Islet precursor cell (in vitro differentiated cells): Measurements from ENCODE around the gene MAP3K14.

Experiments used
- DNase-seq: peaks from one replicate; pipeline ENCODE4 v3.0.0-alpha.2; 2018

MAP3K14 gene

DNA sequence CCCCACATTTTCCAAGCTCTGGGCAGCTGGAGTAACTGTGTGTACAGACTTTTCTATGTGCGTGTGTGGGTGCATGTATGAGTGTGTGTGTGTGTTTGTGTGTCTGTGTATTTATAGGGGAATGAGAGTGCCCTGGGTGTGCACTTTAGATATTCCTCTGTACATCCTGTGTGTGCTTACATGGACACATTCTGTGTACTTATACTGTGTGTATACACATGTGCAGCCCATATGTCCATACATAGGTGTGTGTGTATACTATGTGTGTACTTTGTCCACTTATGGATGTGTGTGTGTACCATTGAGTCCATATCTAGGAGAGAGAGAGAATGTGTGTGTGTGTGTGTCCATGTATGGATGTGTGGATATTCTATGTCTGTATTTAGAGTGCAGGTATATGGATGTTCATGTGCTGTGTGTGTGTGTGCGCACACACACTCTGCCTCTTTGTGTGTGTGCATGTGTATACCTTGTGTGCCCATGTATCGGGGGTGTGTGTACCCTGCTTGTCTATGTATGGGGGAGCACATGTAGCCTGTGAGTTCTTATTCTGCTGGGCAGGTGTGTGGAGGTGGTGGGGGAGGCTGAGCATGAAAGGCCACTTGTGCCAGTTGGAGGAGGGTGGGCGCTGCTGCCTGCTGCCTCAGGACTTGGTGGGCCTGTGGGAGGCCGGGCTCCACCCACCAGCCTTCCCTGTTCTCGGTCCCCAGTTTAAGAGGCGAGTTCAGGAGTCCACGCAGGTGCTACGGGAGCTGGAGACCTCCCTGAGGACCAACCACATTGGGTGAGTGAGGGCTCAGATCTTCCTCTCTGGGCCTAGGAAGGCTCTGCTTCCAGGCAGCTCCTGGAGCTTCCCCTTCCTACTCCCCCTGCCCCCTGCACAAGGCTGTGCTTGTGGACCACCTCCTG, 84.1 kb downstream of the MAP3K14 start:
- no peak for DNase-seq

DNA sequence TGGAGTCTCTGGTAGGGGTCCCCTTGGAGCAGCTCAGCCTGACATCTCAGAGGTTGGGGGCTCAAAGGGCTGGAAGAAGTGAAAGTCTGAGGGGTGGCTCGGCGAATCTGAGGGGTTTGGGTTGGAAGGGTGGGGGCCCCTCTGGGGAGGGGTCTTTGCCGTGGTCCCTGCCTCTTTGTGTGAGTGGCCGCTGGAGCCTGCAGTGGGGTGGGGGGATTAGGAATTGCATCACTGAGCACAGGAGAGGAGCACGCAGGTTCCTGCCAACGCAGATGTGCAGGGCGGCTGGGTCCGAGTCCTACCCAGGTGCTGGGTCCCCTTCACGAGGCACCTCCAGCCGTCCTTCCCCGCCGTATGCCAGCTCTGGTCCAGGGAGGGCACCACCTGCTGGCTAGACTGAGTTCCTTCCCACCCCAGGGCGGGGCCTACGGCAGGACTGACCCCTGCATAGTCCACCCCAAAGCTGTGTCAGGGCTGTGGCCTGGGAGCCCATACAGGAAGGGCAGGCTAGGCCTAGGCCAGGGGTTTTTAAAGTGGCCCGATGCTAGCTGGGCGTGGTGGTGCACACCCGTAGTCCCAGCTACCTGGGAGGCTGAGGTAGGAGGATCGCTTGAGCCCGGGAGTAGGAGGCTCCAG, 85.2 kb downstream of the MAP3K14 start:
- DNase-seq, result peak; percentile 80

DNA sequence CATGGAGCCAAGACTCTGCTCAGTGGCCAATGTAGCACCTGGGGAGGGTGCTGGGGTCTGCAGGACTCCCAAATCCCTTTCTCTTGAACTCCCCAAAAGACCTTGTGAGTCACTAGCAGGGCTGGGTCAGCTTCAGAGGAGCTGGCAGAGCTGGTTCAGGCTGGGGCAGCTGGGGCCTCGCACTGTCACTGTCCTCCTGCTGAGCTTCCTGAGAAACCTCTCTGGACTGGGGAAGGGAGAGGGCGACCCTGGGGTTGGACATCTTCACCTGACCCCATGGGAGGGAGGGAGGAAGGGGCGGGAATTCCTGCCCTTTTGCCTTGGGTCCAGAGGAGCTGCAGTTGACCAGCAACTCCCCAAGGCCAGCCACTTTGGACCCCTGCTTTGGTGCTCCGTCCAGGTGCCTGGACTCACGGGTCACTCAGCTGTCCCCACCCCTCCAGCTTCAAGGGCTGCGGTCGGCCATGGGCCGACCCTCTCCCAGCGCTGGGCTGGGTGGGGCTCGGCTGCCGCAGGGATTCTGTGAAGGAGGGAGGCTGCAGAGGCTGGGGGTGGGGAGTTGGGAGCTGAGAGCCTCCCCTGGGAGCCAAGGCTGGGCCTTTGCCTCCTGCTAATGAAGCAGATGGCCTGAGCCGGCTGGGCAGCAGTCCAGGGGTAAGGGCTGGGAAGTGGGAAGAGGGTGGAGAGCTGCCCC, 85.9 kb downstream of the MAP3K14 start:
- DNase-seq, result peak; percentile 73

DNA sequence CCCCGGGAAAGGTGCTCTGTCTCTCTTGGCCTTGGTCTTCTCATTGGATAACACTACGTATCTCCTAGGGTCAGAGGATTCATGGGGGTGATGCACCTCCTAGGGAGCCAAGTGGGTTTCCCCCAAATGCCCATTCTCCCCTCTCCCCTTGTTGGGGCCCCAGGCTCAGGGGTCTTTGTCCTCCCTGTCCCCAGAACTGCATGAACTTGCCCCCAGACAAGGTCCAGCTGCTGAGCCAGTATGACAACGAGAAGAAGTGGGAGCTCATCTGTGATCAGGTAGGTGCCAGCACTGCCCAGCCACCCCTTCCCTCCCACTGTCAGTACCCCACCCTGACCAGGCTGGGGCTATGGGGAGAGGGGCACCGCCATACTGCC, 86.4 kb downstream of the MAP3K14 start:
- DNase-seq, result no peak

DNA sequence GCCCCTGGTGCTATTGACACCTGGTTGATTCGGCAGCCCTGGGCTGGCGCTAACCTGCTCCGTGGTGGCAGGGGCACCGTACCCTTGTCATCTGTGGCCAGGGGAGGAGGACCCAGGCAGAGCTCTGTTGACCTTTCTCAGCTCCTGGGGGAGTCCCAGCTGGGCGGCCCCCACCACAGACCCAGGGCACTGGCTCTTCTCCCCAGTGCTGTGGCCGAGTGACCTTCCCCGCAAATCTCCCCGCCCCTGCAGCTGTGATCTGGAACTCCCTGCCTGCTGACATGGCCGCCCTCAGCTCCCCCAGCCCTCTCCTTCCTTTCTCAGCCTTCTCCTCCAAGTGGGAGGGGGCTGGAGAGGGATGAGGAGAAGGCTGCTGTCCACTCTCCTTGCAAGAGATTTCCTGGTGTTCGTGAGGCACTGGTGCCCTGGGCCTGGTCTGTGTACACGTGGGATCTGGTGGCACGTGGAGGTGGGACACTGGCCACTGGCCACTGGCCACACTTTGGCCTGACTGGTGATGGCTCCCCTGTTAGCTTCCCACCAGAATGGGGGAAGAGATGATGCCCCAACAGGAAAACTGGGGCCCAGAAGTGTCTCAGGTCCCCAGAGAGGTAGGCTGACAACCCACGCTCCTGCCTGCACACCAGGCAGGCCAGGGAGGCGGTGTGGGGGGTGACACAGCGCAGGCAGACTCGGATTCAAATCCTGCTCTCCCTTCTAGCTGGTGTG, 87.0 kb downstream of the MAP3K14 start:
- DNase-seq, result peak; percentile 64

DNA sequence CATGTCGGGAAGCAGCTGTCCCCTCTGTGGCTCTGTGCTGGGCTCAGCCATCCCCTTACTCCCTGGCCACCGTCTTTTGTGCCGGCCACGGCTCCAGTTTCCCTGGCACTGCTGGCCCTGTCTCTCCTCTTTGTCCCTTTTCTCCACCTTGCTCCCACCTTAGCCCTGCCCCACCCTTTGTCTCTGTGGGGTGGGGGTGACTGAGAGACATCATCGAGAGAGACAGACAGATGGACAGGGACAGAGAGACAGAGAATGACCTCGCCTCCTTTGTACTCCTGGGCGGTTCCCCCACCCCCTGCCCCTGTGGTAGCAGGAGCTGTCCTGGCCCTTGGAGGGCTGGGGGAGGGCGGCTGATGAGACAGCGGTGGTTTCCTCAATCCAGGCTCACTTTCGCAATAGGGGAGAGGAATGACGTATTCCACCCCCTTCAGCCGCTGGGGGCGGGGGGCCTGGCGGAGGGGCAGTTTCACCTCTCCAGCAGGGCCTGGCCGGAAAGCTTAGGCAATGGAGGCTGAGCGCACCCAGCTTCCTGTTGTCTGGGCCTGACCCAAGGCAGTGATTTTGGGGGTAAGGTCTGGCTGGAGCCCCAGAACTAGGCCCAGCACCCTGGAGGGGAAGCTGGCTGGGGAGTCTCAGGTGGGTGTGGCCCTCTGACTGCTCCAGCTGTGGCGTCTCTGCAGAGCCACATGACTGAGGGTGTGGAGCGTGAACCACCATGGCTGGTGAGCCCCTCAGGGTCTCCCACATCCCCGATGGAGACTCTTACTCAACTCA, 87.9 kb downstream of the MAP3K14 start:
- DNase-seq, result peak; percentile 85

DNA sequence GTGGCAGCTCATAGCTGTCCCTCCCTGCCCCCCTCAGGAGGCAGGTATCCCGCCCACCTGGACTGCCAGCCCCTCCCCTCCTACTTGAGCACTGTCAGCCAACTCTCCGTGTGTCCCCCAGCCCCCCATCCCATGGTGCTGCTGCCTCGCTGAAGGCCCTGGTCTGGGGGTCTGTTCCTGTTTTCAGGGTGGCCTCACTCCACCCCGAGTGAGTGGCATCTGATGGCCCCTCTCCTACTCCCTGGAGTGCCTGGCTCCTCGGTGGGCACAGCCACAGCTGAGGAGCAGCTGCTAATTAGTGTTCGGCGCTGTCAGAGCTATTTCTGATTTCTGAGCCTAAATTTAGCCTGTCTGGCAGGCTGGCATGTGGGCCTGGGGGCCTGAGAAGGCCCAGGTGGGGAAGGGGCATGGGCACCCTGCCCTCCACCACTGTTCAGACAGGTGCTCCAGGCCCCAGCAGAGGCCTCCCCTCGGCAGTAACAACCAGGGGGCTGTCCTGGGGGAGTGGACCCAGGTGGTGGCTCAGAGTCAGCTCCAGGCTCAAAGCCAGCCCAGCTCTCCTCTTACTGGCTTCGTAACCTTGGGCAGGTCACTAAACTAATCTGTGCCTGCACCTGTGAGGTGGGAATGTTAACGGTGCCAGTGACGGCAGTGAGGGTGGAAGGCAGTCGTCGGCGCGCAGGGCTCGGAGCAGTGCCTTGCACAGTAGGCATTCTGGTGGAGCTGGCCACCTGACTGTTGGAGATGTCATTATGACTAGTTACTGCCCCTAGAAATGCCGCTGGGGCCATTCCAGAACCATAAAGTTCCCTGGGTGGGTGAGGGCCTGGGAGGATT, 88.7 kb downstream of the MAP3K14 start:
- peak; percentile 60 for DNase-seq

DNA sequence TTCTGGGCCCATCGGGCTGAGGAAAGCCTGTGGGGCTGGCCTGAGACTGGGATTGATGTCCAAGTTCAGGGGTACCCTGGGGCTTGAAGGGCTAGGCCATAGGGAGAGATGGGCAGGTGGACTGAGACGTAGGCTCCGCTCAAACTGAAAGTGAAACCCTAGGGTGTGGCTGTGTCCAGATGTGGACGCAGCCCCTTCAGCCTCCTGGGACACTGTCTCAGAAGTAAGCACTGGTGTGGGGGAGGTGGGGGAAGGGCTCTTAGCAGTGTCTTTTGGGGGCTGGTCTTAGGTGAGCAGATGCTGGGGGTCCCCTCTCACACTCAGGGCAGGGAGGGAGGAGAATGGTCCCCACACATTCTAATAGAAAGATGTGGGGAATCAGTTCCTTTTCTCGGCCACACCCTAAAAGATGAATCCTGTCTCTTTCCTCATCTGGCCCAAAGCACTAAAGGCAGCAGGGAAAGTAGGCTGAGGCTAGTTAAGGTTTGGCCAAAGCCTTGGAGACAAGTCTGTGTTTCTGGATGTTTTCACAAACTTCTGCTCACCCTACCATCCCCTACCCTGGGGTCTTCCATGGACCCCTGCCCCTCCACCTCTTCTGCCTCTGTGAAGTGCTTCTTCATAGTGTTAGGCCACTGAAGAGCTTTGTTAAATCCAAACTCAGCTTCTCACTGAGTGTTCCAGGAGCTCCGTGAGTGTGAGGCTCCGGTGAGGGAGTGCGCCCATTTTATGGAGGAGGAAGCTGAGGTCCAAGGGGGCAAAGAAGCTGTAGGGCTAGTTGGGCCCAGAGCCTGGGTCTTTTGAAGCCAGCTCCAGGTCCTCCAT, 89.5 kb downstream of the MAP3K14 start:
- no peak for DNase-seq

DNA sequence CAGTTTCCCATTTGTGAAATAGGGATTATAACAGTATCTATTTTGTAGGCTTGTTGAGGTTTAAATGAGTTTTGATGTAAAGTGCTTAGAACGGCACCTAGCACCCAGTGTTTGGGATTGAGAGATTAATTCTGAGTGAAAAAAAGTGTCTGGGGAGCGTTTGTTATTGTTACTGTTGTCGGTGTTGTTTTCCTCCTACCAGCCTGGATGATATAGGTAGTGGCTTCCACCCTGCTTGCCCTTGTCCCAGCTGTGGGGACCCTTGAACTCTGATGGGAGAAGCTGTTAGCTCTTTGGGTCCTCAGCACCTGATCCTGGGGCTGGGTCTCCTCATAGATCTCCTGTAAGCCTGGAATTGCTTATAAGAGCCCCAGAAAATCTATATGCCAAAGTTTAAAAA, 90.2 kb downstream of the MAP3K14 start:
- no peak for DNase-seq

DNA sequence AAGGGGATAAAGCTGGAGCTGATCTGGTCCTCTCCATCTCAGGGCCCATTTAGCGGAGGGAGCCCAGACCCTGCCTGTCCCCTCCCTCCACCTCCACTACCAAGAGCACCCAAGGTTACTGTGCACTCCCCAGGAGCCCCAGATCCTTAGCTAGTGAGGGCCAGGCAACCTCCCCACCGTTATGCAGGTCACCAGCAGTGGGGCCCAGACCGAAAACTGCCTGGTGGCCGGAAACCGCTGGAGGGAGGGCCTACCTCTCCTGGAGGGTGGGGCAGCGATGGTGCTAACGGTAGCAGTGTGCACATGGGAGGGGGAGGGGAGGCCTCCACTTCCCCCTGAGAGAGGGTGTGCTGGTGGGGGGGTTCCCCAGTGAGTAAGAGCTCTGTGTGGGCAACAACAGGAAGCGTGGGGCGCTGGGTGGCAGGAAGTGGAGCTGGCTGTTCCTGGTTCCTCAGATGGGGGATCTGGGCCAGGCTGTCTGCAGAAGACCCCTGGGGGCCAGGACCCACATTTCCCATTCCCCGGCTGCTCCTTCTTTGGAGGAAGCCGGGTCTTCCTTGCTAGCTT, 90.8 kb downstream of the MAP3K14 start:
- no peak for DNase-seq

DNA sequence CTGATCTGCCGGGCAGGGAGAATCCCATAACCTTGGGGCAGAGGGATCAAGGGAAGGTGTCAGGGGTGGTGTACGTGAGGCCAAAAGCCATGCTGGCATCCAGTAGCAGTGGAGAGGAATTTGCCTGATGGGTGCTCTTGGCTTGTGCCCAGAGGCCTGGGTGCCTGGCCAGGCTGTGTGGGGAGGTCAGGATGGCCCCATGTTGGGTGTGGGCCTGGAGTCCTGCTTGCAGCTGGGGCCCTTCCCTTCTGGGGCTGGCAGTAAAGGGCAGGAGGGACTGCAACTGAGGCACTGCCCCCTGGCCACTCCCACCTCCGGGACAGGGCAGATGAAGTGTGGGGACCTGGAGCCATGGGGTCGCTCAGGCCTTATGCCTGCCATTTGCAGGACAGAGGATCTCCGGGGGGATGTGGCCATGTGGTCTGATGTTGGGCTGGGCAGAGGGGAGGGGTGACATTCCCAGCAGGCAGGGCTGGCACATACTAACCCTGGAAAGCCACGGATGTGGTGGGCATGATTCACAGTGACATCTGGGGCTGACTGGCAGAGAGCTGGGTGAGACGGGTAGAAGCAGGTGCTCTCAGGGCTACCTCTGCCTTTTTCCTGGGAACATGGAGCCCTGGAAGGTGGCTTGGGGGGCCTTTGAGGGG, 91.6 kb downstream of the MAP3K14 start:
- DNase-seq, result peak; percentile 56

DNA sequence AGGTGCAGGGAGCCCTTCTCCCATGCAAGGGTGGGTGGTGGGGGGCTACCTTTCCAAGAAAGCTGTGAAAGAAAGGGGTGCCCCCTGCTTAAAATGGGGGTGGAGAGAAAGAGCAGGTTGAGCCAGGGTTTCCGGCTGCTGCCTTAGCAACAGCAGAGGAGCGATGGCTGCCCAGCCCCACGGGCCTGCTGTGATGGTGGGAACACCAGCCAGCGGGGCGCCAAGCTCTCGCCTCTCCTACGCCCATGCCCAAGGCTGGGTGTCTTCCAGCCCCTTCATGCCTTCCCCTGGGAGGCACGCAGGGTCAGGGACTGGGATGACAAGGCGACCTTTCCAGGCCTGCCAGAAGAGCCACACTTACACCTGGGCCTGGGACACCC, 92.2 kb downstream of the MAP3K14 start:
- peak; percentile 58 for DNase-seq

DNA sequence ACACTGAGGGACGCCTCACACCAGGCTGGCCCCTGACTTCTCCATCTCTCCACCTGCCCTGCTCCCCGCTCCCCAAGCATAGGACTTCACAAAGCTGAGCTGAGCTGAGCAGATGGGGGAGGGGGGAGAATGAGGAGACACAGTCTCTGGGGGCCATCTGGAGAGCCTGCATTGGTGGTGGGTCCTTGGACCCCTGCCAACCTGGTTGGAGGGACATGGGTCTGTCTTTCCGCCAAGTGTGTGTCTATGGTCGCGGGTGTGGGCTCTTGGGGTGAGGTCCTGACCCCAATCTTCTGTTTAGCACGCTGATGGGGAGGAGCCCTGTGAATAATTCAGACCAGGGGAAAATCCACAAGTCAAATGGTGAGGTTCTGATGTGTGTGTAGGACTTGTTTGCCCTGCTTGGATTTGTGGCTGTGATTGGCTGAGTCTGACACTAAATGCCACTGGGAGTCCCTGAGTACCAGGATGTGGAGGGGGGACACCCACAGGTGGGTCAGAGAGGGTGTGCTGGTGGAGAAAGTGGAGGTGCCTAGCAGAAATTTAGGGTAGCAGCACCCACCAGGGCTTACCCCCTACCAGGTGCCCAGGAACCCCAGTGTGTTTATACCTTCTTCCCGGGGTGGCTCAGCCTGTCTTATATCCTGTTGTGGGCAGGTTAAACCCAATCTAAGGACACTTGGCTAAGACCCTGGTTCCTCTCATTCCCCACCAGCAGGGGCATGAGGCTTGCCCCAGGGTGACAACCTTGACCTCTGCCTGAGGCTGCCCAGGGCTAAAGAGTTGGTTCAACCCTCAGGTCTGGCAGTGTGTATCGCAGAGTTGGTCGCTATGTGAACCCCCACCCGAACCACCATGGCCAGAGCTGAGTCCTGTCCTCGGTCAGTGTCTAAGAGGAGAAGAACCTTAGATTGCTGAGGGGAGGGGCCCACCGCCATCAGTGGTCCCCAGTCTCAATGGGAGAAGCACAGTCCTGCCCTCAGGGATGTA, 93.0 kb downstream of the MAP3K14 start:
- peak; percentile 54 for DNase-seq

DNA sequence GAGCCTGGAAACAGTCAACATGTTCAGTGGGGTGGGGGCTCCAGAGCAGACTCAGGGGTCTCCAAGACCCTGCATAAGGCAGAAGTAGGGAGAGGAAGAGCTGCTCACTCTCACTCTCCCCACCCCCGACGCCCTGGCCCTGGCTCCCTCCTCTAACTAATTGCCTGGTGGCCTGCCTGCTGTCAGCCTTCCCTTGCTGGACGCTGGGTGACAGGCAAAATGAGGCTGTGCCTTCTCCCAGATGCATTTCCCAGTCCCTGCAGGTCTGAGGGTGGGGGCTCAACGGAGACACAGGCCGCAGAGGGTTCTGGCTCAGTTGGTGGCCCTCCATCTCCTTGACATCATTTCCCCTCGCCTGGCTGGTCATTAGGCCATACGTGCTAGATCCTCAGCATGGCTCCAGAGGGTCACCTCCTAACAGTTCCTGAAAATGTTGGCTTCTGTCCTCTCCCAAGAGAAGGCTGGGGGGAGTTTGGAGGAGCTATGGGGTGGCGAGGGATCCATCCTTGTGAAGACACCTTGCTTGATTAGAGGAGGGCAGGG, 93.8 kb downstream of the MAP3K14 start:
- peak; percentile 73 for DNase-seq

DNA sequence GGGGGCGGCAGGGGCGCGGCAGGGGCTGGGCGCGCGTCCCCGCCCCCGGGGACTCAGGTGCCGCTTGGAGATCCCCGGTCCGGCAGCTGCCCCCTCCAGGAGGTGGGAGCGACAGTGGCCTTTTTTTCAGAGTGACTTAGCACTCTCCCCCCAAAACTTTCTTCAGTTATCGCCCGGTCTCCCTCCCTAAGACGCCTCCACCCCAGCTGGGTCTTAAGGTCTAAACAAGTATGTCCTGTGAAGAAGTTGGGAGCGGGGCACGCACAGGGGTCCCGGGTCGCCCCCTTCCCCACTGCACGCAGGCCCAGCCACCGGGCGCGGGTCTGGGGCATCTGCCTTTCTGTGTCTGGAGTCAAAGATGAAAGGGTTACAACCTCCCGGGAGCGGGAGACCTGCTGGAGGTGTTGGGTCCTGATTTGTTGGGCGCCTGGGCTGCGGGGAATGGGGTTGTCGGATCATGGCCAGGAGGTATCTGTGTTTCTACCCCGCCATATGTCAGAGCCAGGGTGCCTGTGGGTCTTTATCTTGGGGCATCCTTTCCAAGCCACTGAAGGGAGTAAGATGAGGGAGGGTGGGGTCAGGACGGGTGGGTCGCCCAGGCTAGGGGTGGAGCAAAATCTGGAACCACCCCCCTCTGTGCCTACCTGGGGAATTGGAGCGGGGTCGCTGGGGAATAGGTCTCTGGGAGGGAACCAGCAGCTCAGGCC, 94.4 kb downstream of the MAP3K14 start:
- DNase-seq, result peak; percentile 68

DNA sequence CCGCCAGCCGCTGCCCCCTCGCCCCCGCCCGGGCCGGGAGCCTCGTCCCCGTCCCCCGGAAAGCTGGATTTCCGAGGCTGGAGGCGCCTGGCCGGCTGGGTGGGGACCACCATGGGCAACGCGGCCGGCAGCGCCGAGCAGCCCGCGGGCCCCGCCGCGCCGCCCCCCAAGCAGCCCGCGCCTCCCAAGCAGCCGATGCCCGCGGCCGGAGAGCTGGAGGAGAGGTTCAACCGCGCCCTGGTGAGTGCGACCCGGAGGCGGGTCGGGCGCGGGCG, 94.9 kb downstream of the MAP3K14 start:
- no peak for DNase-seq
